Heart left ventricle (tissue), 13 donors: Measurements from ENCODE around the gene SIKE1.

Experiments used
- POLR2A ChIP-seq, 2 donors: fragments of 450-650 bp; IDR thresholded peaks; one replicate each; pipeline ENCODE4 v1.6.1; 2017; ENCODE audit warnings: antibody characterized with exemption in 2 of 2, mild to moderate bottlenecking in 2 of 2, moderate library complexity in 2 of 2
- TF ChIP-seq, protein P1 (sequence below), 12 donors: fragments of 200-600 bp; sonication (generic) in 4 of 12; IDR thresholded peaks; one replicate each; pipeline versions ENCODE4 v1.5.0 to v1.8.0; 2018 to 2022; ENCODE audit warnings: antibody characterized with exemption in 12 of 12, mild to moderate bottlenecking in 5 of 12
- donor health status: ischemic (EF 13 %, LVEDD 7.1; RV severe dilation, severe dysfunction).
- donor health status: DM: no; HTN: yes; CAD: no.
- donor health status: DM: no; HTN: no; CAD: no.
- donor health status: ischemic (EF 25% LVEDD 6.9; RV normal size, moderate dysfunction).
- donor health status: ischemic (EF 25% LVEDD 5.7; RV mildly dilated, moderate dysfunction).
- donor health status: ischemic (EF 35%, LVEDD 5.7; RV mildly dilated, moderate dysfunction).
- donor health status: nonischemic (EF 11% LVEDD 7.7; RV severe dilation, severe dysfunction).
- donor health status: DM: yes; HTN: yes; CAD: no.
- donor health status: PGD.
- donor health status: ischemic (EF 29% LVEDD 5.4; RV normal size, mild dysfunction).
- donor health status: nonischemic (EF 23%, LVEDD 6.1; RV moderate dilation, normal function).

DNA sequence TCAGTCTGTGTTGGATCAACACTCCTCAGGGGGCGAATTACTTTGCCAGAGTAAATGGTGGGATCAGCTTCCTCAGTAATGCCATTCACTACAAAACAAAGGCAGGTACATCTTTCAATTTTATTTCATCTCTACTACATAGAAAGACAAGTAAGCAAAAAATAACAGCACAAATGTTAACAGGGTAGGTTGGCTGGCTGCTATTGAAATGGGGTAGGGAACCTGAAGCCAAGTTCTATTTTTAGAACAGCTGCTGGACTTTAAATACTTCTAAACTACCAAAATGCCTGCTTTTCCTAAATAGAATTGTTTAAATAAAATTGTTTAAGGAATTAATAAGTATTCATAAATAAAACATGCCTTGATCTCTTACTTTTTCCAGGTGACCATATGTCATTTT, 56.6 kb downstream of the SIKE1 start:
- TF ChIP-seq, protein P1, sequence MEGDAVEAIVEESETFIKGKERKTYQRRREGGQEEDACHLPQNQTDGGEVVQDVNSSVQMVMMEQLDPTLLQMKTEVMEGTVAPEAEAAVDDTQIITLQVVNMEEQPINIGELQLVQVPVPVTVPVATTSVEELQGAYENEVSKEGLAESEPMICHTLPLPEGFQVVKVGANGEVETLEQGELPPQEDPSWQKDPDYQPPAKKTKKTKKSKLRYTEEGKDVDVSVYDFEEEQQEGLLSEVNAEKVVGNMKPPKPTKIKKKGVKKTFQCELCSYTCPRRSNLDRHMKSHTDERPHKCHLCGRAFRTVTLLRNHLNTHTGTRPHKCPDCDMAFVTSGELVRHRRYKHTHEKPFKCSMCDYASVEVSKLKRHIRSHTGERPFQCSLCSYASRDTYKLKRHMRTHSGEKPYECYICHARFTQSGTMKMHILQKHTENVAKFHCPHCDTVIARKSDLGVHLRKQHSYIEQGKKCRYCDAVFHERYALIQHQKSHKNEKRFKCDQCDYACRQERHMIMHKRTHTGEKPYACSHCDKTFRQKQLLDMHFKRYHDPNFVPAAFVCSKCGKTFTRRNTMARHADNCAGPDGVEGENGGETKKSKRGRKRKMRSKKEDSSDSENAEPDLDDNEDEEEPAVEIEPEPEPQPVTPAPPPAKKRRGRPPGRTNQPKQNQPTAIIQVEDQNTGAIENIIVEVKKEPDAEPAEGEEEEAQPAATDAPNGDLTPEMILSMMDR (IDR thresholded peaks at IDR 0.05), result no peak
- no peak for TF ChIP-seq POLR2A (IDR thresholded peaks at IDR 0.05)
